Thyroid gland (tissue), 4 donors: ENCODE measurements around the gene ARL8B.

Experiments
- CTCF ChIP-seq, 6 experiments: fragments of 200-600 bp in 3 of 6; fragments of 450-650 bp in 3 of 6; sonication (generic) in 3 of 6; IDR thresholded peaks; one replicate each; pipeline ENCODE4 v1.5.1; 2016 to 2019; ENCODE audit warnings: antibody characterized with exemption in 6 of 6, mild to moderate bottlenecking in 2 of 6, inconsistent platforms in 1 of 6, moderate library complexity in 1 of 6
- POLR2A ChIP-seq, 2 donors: fragments of 450-650 bp; IDR thresholded peaks; one replicate each; pipeline ENCODE4 v1.6.1; 2017; ENCODE audit warnings: antibody characterized with exemption in 2 of 2, mild to moderate bottlenecking in 2 of 2, moderate library complexity in 1 of 2

- TF ChIP-seq CTCF (IDR thresholded peaks at IDR 0.05) (peak; percentile 75 to 99 (median 94)), POLR2A (IDR thresholded peaks at IDR 0.05) (peak; percentile 60 to 84)
These were observed at the start of gene ARL8B for GRCh38 chr3:5122030-5122740.
